Peyer's patch (tissue), 4 donors: ENCODE results near the gene NAV2. TPM values are rescaled to one million over a fixed set of nuclear protein-coding genes. Genes with fewer than 3 reads are reported as not detected.

Experiments used
- DNase-seq, 3 donors: peaks; one replicate each; pipeline ENCODE4 v3.0.0-alpha.2; 2017 to 2019
- H3K27ac ChIP-seq, 4 donors: fragments of 200-600 bp; sonication (generic); one replicate each; pipeline ENCODE4 v1.5.1; 2016 to 2019
- H3K27me3 ChIP-seq, 2 donors: fragments of 200-600 bp; sonication (generic); one replicate each; pipeline ENCODE4 v1.5.1; 2019
- H3K36me3 ChIP-seq, 3 donors: fragments of 200-600 bp; sonication (generic); one replicate each; pipeline ENCODE4 v1.5.1; 2016 to 2019
- H3K4me1 ChIP-seq, 4 donors: fragments of 200-600 bp; sonication (generic); one replicate each; pipeline ENCODE4 v1.5.1; 2016 to 2019
- H3K4me3 ChIP-seq, 4 donors: fragments of 200-600 bp; sonication (generic); 1 replicate in 3 of 4; 2 replicates in 1 of 4; pipeline ENCODE4 v1.5.1; 2016 to 2019; ENCODE audit warnings: mild to moderate bottlenecking in 1 of 4
- H3K9me3 ChIP-seq, 4 donors: fragments of 200-600 bp; sonication (generic); one replicate each; pipeline ENCODE4 v1.5.1; 2016 to 2019; ENCODE audit warnings: mild to moderate bottlenecking in 1 of 4
- CTCF ChIP-seq, 6 experiments: fragments of 450-650 bp in 4 of 6; fragments of 200-600 bp in 2 of 6; sonication (generic) in 1 of 6; IDR thresholded peaks; one replicate each; pipeline ENCODE4 v1.5.1; 2017 to 2019; ENCODE audit warnings: antibody characterized with exemption in 6 of 6, mild to moderate bottlenecking in 3 of 6, moderate library complexity in 1 of 6
- POLR2A ChIP-seq, 2 donors: fragments of 450-650 bp; IDR thresholded peaks; one replicate each; pipeline ENCODE4 v1.5.1; 2017; ENCODE audit warnings: antibody characterized with exemption in 2 of 2, mild to moderate bottlenecking in 2 of 2, moderate library complexity in 2 of 2
- total RNA-seq, 4 donors: library from RNA; depleted of rRNA; stranded (reverse); fragments of >200 nt; gene quantifications; one replicate each; pipeline ENCODE4 v1.1.0, GENCODE V29; 2016

Gene NAV2
- total RNA-seq, 4 donors from 2014 or later = 6.0 to 48.7 (median 20.1) TPM

- Histone ChIP-seq H3K36me3 (no peaks in the 10 kb centered on the region), H3K4me1 (peaks cover 0 to 6% (median 0%) of the 10 kb centered on the region in 4 donors), H3K27ac (no peak overlapping the region), H3K4me3 (no peak overlapping the region), H3K9me3 (no peaks in the 10 kb centered on the region), H3K27me3 (no peaks in the 10 kb centered on the region)
- DNase-seq = no peak
- TF ChIP-seq CTCF (IDR thresholded peaks at IDR 0.05) (no peak), POLR2A (IDR thresholded peaks at IDR 0.05) (no peak)
Observed at GRCh38 chr11:19872512-19873145, 160.0 kb downstream of the NAV2 start.

GRCh38 chr11:19873730-19874129, 161.1 kb downstream of the NAV2 start:
- DNase-seq = no peak
- no peaks in the 10 kb centered on the region for H3K4me1 ChIP-seq
- no peak for TF ChIP-seq POLR2A (IDR thresholded peaks at IDR 0.05)
- no peak for TF ChIP-seq CTCF (IDR thresholded peaks at IDR 0.05)
- no peaks in the 10 kb centered on the region for H3K27me3 ChIP-seq
- no peaks in the 10 kb centered on the region for H3K9me3 ChIP-seq
- H3K4me3 ChIP-seq = no peak overlapping the region
- H3K27ac ChIP-seq = no peak overlapping the region
- no peaks in the 10 kb centered on the region for H3K36me3 ChIP-seq

GRCh38 chr11:19874266-19874665, 161.6 kb downstream of the NAV2 start:
- no peak for TF ChIP-seq POLR2A (IDR thresholded peaks at IDR 0.05)
- TF ChIP-seq CTCF (IDR thresholded peaks at IDR 0.05) = no peak
- Histone ChIP-seq H3K4me1 (no peaks in the 10 kb centered on the region), H3K9me3 (no peaks in the 10 kb centered on the region), H3K27ac (no peak overlapping the region), H3K27me3 (no peaks in the 10 kb centered on the region), H3K36me3 (no peaks in the 10 kb centered on the region), H3K4me3 (no peak overlapping the region)
- DNase-seq = no peak

- TF ChIP-seq POLR2A (IDR thresholded peaks at IDR 0.05) (no peak), CTCF (IDR thresholded peaks at IDR 0.05) (no peak)
- Histone ChIP-seq H3K27ac (no peak overlapping the region), H3K9me3 (no peaks in the 10 kb centered on the region), H3K4me3 (no peak overlapping the region), H3K36me3 (peaks cover 0 to 9% (median 0%) of the 10 kb centered on the region in 3 donors), H3K4me1 (no peaks in the 10 kb centered on the region), H3K27me3 (no peaks in the 10 kb centered on the region)
- DNase-seq = no peak
Observed at GRCh38 chr11:19876750-19877149, 164.1 kb downstream of the NAV2 start.

GRCh38 chr11:19878520-19878919, 165.9 kb downstream of the NAV2 start:
- no peak overlapping the region for H3K4me3 ChIP-seq
- no peak for TF ChIP-seq POLR2A (IDR thresholded peaks at IDR 0.05)
- no peak overlapping the region for H3K27ac ChIP-seq
- H3K27me3 ChIP-seq = no peaks in the 10 kb centered on the region
- DNase-seq = no peak
- H3K36me3 ChIP-seq = peaks cover 0 to 9% (median 0%) of the 10 kb centered on the region in 3 donors
- no peaks in the 10 kb centered on the region for H3K9me3 ChIP-seq
- H3K4me1 ChIP-seq = no peaks in the 10 kb centered on the region

GRCh38 chr11:19879307-19880087, 166.9 kb downstream of the NAV2 start:
- Histone ChIP-seq H3K4me1 (no peaks in the 10 kb centered on the region), H3K27me3 (no peaks in the 10 kb centered on the region), H3K27ac (no peak overlapping the region), H3K36me3 (peaks cover 0 to 9% (median 0%) of the 10 kb centered on the region in 3 donors), H3K9me3 (no peaks in the 10 kb centered on the region), H3K4me3 (no peak overlapping the region)
- DNase-seq = no peak
- TF ChIP-seq CTCF (IDR thresholded peaks at IDR 0.05) (no peak), POLR2A (IDR thresholded peaks at IDR 0.05) (no peak)
